H9 (cell line): Measurements from ENCODE around the gene PLEKHO1. TPM values are rescaled to one million over a fixed set of nuclear protein-coding genes. Genes with fewer than 3 reads are reported as not detected.

Experiments
- DNase-seq: peaks from one replicate; pipeline ENCODE4 v3.0.0-alpha.2; 2017
- H2AFZ ChIP-seq: one replicate; pipeline ENCODE4 v1.6.1; 2013; ENCODE audit warnings: mild to moderate bottlenecking, low read length, control low read depth, moderate library complexity
- H2AK5ac ChIP-seq: 2 replicates; pipeline ENCODE4 v1.6.1; 2013; ENCODE audit warnings: low read length, control low read depth, mixed read lengths; ENCODE audit not compliant: insufficient read length
- H2BK120ac ChIP-seq: one replicate; pipeline ENCODE4 v1.6.1; 2013; ENCODE audit warnings: low read depth, mild to moderate bottlenecking, low read length, control low read depth, inconsistent platforms; ENCODE audit not compliant: poor library complexity, severe bottlenecking
- H2BK12ac ChIP-seq: 2 replicates; pipeline ENCODE4 v1.6.1; 2013; ENCODE audit warnings: low read length, control low read depth, mixed read lengths, low read depth; ENCODE audit not compliant: insufficient read length
- H2BK15ac ChIP-seq: 2 replicates; pipeline ENCODE4 v1.6.1; 2013; ENCODE audit warnings: low read depth, low read length, control low read depth
- H2BK20ac ChIP-seq: one replicate; pipeline ENCODE4 v1.6.1; 2013; ENCODE audit warnings: low read depth, mild to moderate bottlenecking, low read length, control low read depth, inconsistent platforms; ENCODE audit not compliant: poor library complexity, severe bottlenecking
- H2BK5ac ChIP-seq: 2 replicates; pipeline ENCODE4 v1.6.1; 2013; ENCODE audit warnings: low read length, control low read depth, mixed read lengths; ENCODE audit not compliant: insufficient read length
- H3K14ac ChIP-seq: 2 replicates; pipeline ENCODE4 v1.6.1; 2013; ENCODE audit warnings: low read length, control low read depth; ENCODE audit not compliant: insufficient read depth
- H3K18ac ChIP-seq: 2 replicates; pipeline ENCODE4 v1.6.1; 2013; ENCODE audit warnings: low read depth, mild to moderate bottlenecking, mixed read lengths, low read length, control low read depth; ENCODE audit not compliant: insufficient read length
- H3K23ac ChIP-seq: 2 replicates; pipeline ENCODE4 v1.6.1; 2013; ENCODE audit warnings: low read length, control low read depth, mixed read lengths, low read depth; ENCODE audit not compliant: insufficient read length
- H3K23me2 ChIP-seq: 2 replicates; pipeline ENCODE4 v1.6.1; 2013; ENCODE audit warnings: low read depth, mild to moderate bottlenecking, mixed read lengths, low read length, control low read depth; ENCODE audit not compliant: insufficient read length, poor library complexity, severe bottlenecking
- H3K27ac ChIP-seq: 2 replicates; pipeline ENCODE4 v1.5.1; 2013; ENCODE audit warnings: low read length, control low read depth, mixed read lengths, low read depth; ENCODE audit not compliant: insufficient read length
- H3K27me3 ChIP-seq: 2 replicates; pipeline ENCODE4 v1.6.1; 2013; ENCODE audit warnings: low read length, control low read depth, inconsistent platforms; ENCODE audit not compliant: insufficient read depth
- H3K4ac ChIP-seq: 2 replicates; pipeline ENCODE4 v1.6.1; 2013; ENCODE audit warnings: low read depth, mild to moderate bottlenecking, control low read depth, inconsistent platforms, low read length, moderate library complexity
- H3K4me1 ChIP-seq: 2 replicates; pipeline ENCODE4 v1.6.1; 2013; ENCODE audit warnings: low read length, control low read depth, inconsistent platforms; ENCODE audit not compliant: insufficient read depth
- H3K4me2 ChIP-seq: 2 replicates; pipeline ENCODE4 v1.6.1; 2013; ENCODE audit warnings: low read length, control low read depth, mixed read lengths; ENCODE audit not compliant: insufficient read length, insufficient read depth
- H3K56ac ChIP-seq: 2 replicates; pipeline ENCODE4 v1.6.1; 2013; ENCODE audit warnings: low read depth, mild to moderate bottlenecking, mixed read lengths, low read length, control low read depth; ENCODE audit not compliant: insufficient read length
- H3K79me1 ChIP-seq: 2 replicates; pipeline ENCODE4 v1.6.1; 2013; ENCODE audit warnings: low read depth, mild to moderate bottlenecking, moderate library complexity, low read length, control low read depth, inconsistent platforms; ENCODE audit not compliant: insufficient read depth, poor library complexity, severe bottlenecking
- H3K79me2 ChIP-seq: 2 replicates; pipeline ENCODE4 v1.6.1; 2013; ENCODE audit warnings: low read length, control low read depth, inconsistent platforms; ENCODE audit not compliant: insufficient read depth
- H3K9ac ChIP-seq: 2 replicates; pipeline ENCODE4 v1.6.1; 2013; ENCODE audit warnings: low read length, control low read depth, mixed read lengths; ENCODE audit not compliant: insufficient read length; ENCODE audit errors: extremely low read depth
- H3K9me3 ChIP-seq: one replicate; pipeline ENCODE4 v1.6.1; 2013; ENCODE audit warnings: low read depth, low read length, inconsistent platforms; ENCODE audit not compliant: control insufficient read depth
- H3T11ph ChIP-seq: one replicate; pipeline ENCODE4 v1.6.1; 2013; ENCODE audit warnings: mild to moderate bottlenecking, low read length, control low read depth, inconsistent platforms
- H4K20me1 ChIP-seq: one replicate; pipeline ENCODE4 v1.6.1; 2013; ENCODE audit not compliant: control insufficient read depth, insufficient read length, insufficient read depth
- H4K5ac ChIP-seq: 2 replicates; pipeline ENCODE4 v1.6.1; 2013; ENCODE audit warnings: low read depth, mild to moderate bottlenecking, mixed read lengths, low read length, control low read depth; ENCODE audit not compliant: insufficient read length
- H4K8ac ChIP-seq: replicated peaks from 2 replicates; pipeline ENCODE4 v1.6.1; 2013; ENCODE audit warnings: low read length, control low read depth, mixed read lengths, low read depth; ENCODE audit not compliant: insufficient read length
- H4K91ac ChIP-seq: 2 replicates; pipeline ENCODE4 v1.6.1; 2013; ENCODE audit warnings: low read depth, mild to moderate bottlenecking, moderate library complexity, mixed read lengths, low read length, control low read depth; ENCODE audit not compliant: insufficient read length
- H3K27ac Mint-ChIP-seq, 3 experiments: 2 replicates in 2 of 3; 3 replicates in 1 of 3; pipeline ENCODE4 v1.8.0; 2020 to 2021; ENCODE audit warnings: mixed read lengths in 3 of 3, mild to moderate bottlenecking in 1 of 3, moderate library complexity in 1 of 3
- H3K27me3 Mint-ChIP-seq: 2 replicates; pipeline ENCODE4 v1.8.0; 2021; ENCODE audit warnings: low read depth, mild to moderate bottlenecking, moderate library complexity, mixed read lengths
- H3K36me3 Mint-ChIP-seq, 3 experiments: 2 replicates in 2 of 3; 3 replicates in 1 of 3; pipeline ENCODE4 v1.8.0; 2020 to 2021; ENCODE audit warnings: low read depth in 3 of 3, mixed read lengths in 3 of 3; ENCODE audit not compliant: insufficient read depth in 1 of 3
- H3K4me1 Mint-ChIP-seq, 2 experiments: 2 replicates each; pipeline ENCODE4 v1.8.0; 2020; ENCODE audit warnings: mixed read lengths in 2 of 2
- H3K4me3 Mint-ChIP-seq, 2 experiments: 2 replicates in 1 of 2; 3 replicates in 1 of 2; pipeline ENCODE4 v1.8.0; 2020 to 2021; ENCODE audit warnings: mild to moderate bottlenecking in 2 of 2, mixed read lengths in 2 of 2, moderate library complexity in 1 of 2
- H3K9me3 Mint-ChIP-seq, 2 experiments: 2 replicates in 1 of 2; 3 replicates in 1 of 2; pipeline ENCODE4 v1.8.0; 2020; ENCODE audit warnings: mild to moderate bottlenecking in 2 of 2, mixed read lengths in 2 of 2, moderate library complexity in 1 of 2
- CTCF ChIP-seq: fragments of 200-600 bp; sonication (generic); conservative IDR thresholded peaks from 3 replicates; pipeline ENCODE4 v1.8.0; 2021; ENCODE audit warnings: antibody characterized with exemption, mild to moderate bottlenecking
- WGBS: extraction: QIAGEN DNeasy Blood & Tissue Kit; methylation state at CpG from one replicate; pipeline ENCODE4 v1.1.7; 2013; ENCODE audit warnings: missing lambda C conversion rate, low lambda C conversion rate, mixed read lengths; ENCODE audit not compliant: insufficient read length; ENCODE audit errors: extremely low coverage; 5-methylcytosine and 5-hydroxymethylcytosine counted together
- total RNA-seq: library from RNA; stranded (reverse); gene quantifications from 2 replicates; pipeline ENCODE4 v1.2.1, GENCODE V29; 2021

Gene PLEKHO1
- total RNA-seq, 1 experiment from 2014 or later, result 48.1 TPM

DNA sequence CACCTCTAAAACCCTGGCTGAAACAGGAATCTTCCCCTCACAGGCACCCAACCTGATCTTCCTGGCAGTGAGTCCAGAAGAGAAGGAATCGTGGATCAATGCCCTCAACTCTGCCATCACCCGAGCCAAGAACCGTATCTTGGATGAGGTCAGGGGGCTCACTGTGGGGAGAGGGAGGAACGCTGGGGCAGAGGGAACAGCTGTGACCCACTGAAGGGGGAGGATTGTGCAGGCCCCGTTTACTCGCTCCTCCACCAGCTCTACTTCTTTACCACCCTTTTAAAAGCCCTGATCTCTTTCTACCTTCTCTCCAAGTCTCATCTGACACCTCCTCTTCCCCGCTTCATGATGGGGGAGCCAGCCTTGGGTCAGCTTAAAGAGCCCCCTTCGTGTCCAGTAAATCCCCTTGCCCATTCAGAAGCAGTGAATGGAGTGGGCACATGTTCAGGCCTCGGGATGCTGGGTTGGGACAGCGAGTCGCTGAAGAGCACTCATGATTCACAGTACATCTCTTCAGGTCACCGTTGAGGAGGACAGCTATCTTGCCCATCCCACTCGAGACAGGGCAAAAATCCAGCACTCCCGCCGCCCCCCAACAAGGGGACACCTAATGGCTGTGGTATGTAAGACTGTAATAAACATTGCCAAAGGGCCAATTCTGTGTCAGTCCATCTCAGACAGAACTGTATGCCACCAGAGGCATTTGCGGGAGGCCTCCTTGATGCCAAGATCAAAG lies 7.3 kb downstream of the PLEKHO1 start:
- no peak for TF ChIP-seq CTCF
- DNase-seq, result no peak
- no peak overlapping the region for H3K18ac ChIP-seq
- Mint-ChIP-seq H3K27me3 (no peaks in the 10 kb centered on the region), H3K9me3 (no peaks in the 10 kb centered on the region), H3K4me3 (no peak overlapping the region), H3K36me3 (peaks cover 54 to 87% (median 76%) of the 10 kb centered on the region in 3 experiments), H3K27ac (peak overlapping the region in 1 of 3 experiments; percentile 57; a peak in 1 of 7 replicates), H3K4me1 (peaks cover 20 to 22% of the 10 kb centered on the region in 2 experiments)
- no peak overlapping the region for H3T11ph ChIP-seq
- H2BK120ac ChIP-seq, result no peak overlapping the region
- H3K27me3 ChIP-seq, result no peaks in the 10 kb centered on the region
- no peak overlapping the region for H3K56ac ChIP-seq
- no peak overlapping the region for H4K8ac ChIP-seq
- H2BK20ac ChIP-seq, result no peak overlapping the region
- H2BK12ac ChIP-seq, result no peak overlapping the region
- no CpG with 5 or more reads among the region's 16 CpGs for WGBS
- no peak overlapping the region for H3K4ac ChIP-seq
- H3K79me2 ChIP-seq, result no peaks in the 10 kb centered on the region
- H2AK5ac ChIP-seq, result no peak overlapping the region
- peaks cover 6% of the 10 kb centered on the region for H3K4me1 ChIP-seq
- H3K14ac ChIP-seq, result no peak overlapping the region
- H3K4me2 ChIP-seq, result no peak overlapping the region
- H2BK15ac ChIP-seq, result no peak overlapping the region
- H2AFZ ChIP-seq, result no peak overlapping the region
- H3K23me2 ChIP-seq, result no peaks in the 10 kb centered on the region
- H3K23ac ChIP-seq, result no peak overlapping the region
- H4K5ac ChIP-seq, result no peak overlapping the region
- H3K9me3 ChIP-seq, result no peaks in the 10 kb centered on the region
- no peaks in the 10 kb centered on the region for H4K20me1 ChIP-seq
- H3K9ac ChIP-seq, result no peak overlapping the region
- H3K27ac ChIP-seq, result no peak overlapping the region
- no peak overlapping the region for H2BK5ac ChIP-seq
- H3K79me1 ChIP-seq, result no peaks in the 10 kb centered on the region
- no peak overlapping the region for H4K91ac ChIP-seq
